H1 (cell line): Measurements from ENCODE around the gene GPR180. TPM values are rescaled to one million over a fixed set of nuclear protein-coding genes. Genes with fewer than 3 reads are reported as not detected.

Source experiments
- CEBPB ChIP-seq: IDR thresholded peaks from 2 replicates; pipeline ENCODE4 v1.6.1; 2012; ENCODE audit warnings: low read depth, low read length
- PHF8 ChIP-seq: fragments of 200-600 bp; sonication (generic); conservative IDR thresholded peaks from 2 replicates; pipeline ENCODE4 v1.7.1; 2012; ENCODE audit warnings: low read depth, mild to moderate bottlenecking, inconsistent platforms, low read length, moderate library complexity
- RNF2 ChIP-seq: fragments of 200-900, 300-1000 bp; sonication (generic); IDR thresholded peaks from 2 replicates; pipeline ENCODE4 v1.7.1; 2016; ENCODE audit warnings: borderline replicate concordance, low read depth, mild to moderate bottlenecking, antibody characterized with exemption, low read length; ENCODE audit not compliant: poor library complexity, severe bottlenecking; ENCODE audit errors: missing control alignments
- polyA plus RNA-seq, 7 experiments: library from polyadenylated mRNA; depleted of rRNA in 3 of 7; stranded (reverse) in 5 of 7; unstranded in 2 of 7; fragments of >200 nt in 5 of 7; fragments of 200-250 nt in 2 of 7; gene quantifications; 1 replicate in 5 of 7; 2 replicates in 1 of 7; 4 replicates in 1 of 7; pipeline versions ENCODE4 v1.2.1 to v1.2.3, GENCODE V29; 2011 to 2013; ENCODE audit warnings: missing spikeins in 2 of 7, mixed read lengths in 2 of 7
- total RNA-seq: library from RNA; stranded (reverse); fragmentation: NEBNext Ultra II Directional; extraction: Animal tissue kit (Norgen Biotek cat#: 25700); gene quantifications from 2 replicates; pipeline ENCODE4 v1.2.1, GENCODE V29; 2021

The GPR180 gene
- total and polyA plus RNA-seq, 2 of the 8 experiments (the other 6 are each of a cell fraction or from before 2014, with no cell fraction given) = 1.8 to 4.8 TPM

GRCh38 chr13:94596575-94596971 is 5.1 kb upstream of the GPR180 start (continued):
- no peak for TF ChIP-seq RNF2
- no peak for TF ChIP-seq CEBPB
- no peak for TF ChIP-seq PHF8
